RCC 7860 (cell line): Measurements from ENCODE around the gene ST6GALNAC6.
"Not testable (repeated sequence)": the region's sequence is repeated elsewhere in the genome, so short reads cannot be mapped to it uniquely, and the experiment has no call there.

Experiments
- DNase-seq: peaks from one replicate; pipeline ENCODE4 v3.0.0-alpha.2; 2015; ENCODE audit warnings: low spot score
- FAIRE-seq: peaks from 2 replicates; lab custom pipeline; 2012; peaks lifted over from hg19 to GRCh38; lab: Jason Lieb, UNC

The ST6GALNAC6 gene

DNA sequence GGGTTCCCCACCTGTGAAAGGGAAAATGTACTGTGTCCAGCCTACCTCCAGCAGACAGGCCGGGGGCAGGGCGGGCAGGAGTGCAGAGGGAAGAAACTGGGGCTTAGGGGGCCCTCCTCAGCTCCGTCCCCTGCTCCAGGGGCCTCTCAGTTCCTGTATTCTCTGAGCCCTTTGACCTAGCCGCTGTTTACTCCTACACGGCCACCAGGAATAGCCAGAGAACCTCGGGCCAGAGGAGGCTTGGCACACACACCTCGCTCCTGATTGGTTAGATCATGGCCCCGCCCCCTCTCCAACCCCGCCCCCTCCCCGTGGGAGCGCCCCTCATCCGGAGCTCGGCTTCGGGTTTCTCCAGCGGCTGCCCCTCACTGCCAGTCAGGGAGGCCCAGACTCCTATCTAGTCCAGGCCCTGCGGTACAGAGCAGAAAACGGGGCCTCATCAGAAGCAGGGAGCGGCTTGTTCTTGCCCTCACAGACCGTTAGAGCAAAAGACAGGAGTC, 2.2 kb downstream of the ST6GALNAC6 start:
- DNase-seq (no peak), FAIRE-seq (no peak)

DNA sequence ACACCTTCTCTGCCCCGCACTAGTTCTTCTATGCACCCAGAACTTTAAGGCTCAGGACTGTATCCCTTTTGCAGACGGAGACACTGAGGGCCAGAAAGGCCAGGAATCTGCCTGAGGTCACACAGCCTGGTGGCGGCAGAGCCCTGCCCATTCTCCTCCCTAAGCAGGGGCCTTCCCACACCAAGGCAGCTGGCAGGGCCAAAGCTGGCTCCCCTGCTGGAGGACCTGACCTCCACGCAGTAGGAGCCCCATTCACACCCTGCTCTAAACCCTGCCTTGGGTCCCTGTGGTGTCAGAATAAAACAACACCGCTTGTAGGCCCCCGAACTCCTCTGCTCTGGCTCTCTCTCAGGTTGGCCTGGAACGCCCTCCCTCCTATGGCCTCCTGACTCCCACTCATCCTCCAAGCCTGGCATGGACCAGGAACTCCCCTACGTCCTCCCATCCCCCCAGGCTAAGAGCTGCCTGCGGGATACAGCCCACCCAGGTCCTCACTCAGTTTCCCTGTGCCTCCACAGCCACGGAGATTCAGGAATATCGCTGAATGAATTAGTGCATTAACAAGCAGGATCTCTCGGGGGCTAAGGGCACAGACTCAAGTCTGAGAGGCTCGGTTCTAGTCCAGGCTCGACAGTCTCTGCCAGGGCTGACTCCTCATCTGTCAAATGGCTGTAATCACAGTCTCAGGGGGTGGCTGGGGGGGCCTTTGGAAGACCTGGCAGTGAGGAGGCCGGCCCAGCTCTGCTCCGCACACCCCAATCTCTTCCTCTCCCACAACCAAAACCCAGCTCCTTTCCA, 2.8 kb downstream of the ST6GALNAC6 start:
- DNase-seq, result no peak
- FAIRE-seq, result no peak

DNA sequence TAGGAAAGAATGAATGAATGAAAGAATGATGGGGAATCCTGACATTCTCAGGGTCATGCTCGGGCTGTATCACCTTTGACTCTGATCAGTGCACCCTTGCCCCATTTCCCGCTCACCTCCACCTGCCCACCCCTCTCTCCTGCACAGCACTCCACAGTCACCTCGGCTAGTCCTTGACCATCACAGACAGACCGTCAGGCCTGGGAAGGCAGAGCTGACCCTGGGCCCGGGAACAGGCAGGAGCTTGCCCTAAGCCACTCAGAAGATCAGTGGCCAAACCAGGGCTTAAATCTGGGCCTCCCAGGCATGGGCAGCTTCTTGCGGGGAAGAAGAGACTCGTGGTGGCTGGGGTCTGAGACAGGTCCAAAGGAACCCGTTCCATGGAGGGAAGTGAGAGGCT, 3.6 kb downstream of the ST6GALNAC6 start:
- no peak for FAIRE-seq

DNA sequence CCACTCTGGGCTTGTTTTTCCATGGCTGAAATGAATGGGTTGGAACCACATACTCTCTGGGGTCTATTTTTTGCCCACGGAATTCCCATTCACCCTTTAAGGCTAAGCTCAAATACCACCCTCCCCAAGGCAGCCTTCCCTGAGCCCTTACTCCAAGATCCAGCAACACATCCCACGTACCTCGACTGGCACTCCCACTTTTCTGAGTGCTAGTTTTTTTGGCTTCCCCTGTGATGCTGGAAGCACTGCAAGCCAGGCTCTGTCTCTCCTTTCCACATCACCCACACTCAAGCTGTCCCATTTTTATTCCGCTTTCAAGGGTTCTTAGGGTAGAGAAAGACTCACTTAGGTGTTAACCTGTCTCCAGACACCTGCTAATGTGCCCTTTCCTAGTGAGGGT, 6.0 kb downstream of the ST6GALNAC6 start:
- no peak for DNase-seq
- FAIRE-seq, result no peak

More for the DNA sequence above, 3.6 kb downstream of the ST6GALNAC6 start:
- DNase-seq, result no peak

DNA sequence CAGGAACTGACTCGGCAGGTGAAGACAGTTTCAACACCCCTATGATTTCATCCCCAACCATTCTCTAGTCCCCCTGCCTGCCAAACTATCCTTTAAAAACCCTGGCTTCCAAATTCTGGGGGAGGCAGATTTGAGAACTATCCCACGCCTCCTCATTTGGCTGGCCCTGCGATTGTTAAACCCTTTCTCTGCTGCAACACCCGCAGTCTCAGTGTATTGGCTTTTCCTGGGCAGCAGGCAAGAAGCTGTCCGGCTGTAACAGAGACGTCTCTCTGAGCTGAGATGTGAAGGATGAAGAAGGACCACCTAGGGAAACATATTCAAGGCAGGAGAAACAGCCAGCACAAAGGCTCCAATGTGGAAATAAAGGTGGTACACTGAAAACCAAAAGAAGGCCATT, 6.6 kb downstream of the ST6GALNAC6 start:
- no peak for DNase-seq
- no peak for FAIRE-seq

DNA sequence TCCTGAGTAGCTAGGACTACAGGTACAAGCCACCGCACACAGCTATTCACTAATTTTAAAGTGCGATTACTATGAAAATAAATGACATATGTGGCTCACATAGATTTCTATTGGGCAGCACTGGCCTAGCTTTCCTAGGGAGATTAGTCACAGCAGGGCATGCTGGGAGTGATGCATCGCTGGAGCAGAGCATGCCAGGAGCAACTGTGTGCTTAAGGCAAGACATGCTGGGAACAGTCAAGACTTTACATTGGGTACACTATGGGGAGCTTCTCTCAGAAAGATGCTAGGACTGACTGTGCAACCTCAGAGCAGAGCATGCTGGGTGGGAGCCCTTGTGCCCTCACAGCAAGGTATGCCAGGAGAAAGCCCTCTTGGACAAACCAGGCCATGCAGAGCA, 9.3 kb downstream of the ST6GALNAC6 start:
- DNase-seq (peak; percentile 11), FAIRE-seq (no peak)

DNA sequence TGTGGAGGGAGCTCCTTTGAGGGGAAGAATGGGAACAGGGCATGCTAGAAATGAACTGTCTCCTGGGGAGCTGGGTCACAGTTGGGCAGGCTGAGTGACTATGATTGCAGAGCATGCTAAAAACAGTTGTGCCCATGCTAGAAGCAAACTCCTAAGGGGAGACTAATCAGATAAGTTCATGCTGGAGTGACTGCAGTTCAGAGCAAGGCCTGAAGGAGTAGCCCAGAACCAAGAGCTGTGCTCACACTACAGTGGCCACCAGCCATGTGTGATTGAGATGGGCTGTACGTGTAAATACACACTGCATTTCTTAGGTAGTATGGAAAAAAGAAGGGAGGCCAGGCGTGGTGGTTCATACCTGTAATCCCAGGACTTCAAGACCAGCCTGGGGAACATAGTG, 11.6 kb downstream of the ST6GALNAC6 start:
- FAIRE-seq (no peak), DNase-seq (no peak)

DNA sequence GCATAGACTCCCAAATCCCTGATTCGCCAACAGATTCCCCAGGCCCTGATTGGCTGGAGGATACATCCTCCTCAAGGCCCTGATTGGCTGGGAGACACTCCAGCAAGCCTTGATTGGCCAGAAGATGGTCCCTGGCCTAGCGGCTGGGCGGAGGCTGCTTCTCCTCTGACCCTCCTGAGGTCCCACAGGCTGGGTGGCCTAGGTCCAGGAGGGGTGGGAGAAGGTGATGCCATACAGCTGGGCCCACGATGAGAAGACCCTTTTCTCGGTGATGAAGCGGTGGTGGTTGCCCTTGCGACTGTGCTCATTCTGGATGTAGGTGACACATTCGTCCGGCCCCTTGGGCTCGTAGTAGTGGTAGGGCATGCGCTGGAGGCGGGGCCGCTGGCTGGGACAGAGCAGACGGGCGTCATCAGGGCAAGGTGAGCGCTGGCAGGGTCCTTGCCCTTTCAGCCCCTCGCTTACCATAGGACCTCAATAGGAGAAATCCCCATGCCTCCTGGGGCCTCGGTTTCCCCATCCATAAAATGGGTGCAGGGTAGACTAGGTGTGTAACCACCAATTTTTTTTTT, 12.9 kb downstream of the ST6GALNAC6 start:
- DNase-seq (no peak), FAIRE-seq (no peak)

DNA sequence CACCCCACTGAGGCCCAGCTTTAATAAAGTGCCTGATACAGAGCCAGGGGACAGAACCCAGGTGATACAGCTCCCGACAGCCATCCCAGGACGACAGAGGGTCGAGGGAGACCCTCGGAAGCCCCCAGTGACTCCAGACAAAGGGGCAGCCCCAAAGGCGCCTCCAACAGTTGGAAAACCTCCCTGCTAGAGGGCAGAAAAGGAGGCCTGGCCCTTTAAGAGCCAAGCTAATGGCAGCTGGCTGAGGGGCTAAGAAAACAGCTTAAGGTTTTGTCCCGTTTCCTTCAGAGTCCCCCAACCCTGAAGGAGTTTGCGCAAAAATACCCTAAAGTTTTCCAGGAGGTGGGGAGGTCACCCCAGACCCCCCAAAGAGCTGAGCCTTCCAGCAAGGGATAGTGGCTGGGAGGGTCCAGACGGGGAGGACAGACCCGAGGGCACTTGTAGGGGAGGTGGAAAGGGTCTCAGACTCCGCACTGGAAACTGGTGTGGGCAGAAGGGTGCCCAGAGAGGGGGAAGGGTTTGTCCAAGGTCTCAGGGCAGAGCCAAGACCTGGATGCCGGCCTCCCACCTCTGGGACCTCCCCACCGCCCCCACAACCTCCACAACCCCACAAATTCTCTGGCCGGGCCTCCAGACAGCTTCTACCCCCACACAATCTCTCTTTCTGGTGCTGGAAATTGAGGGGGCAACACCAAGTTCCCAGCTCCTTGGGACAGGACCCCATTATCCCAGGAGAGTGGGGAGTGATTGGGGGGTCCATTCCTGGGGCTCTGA, 13.7 kb downstream of the ST6GALNAC6 start:
- no peak for FAIRE-seq
- no peak for DNase-seq

DNA sequence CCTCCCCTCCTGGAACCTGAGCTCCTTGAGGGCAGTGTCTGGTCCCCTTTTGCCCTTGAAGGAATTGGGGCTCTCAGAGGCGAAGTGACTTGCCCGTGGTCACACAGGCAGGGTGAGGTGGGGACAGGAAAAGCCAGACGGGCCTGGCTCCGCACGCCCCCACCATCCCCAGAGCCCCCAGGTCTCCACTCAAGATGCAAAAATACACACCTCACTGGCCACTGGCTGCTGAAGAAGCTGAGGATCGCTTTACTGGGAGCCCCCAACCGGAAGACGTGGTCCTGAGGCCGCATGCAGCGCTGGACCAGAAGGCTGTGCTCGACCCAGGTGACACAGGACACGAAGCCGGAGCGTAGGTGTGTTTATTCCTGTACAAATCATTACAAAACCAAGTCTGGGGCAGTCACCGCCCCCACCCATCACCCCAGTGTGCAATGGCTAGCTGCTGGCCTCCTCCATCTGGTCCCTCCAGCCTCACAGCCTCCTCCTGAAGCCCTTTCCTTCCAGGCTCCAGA, 14.4 kb downstream of the ST6GALNAC6 start:
- no peak for DNase-seq
- FAIRE-seq, result no peak

DNA sequence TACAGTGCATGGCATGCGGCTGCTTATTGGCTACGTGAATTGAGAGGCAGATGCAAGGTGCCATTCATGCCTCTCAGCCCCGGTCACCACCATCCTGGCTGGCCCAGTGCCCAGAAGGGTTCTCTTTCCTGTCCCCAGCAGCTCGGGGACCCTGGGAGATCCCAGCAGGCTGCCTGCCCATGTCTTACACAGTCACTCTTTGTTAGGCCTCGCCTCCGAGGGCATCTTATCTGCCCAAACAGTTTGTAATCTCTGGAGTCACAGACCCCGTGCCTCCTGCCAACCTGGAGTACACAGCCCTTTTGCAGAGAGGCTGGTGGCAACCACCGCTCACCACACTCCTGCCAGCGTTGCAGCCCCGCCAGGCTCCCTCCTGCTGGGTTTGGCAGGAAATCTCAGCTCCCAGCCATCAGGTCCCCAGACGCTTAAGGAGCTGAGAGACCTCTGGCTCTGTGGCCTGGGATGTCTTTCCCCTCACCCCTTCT, 14.9 kb downstream of the ST6GALNAC6 start:
- FAIRE-seq (no peak), DNase-seq (peak; percentile 13)

DNA sequence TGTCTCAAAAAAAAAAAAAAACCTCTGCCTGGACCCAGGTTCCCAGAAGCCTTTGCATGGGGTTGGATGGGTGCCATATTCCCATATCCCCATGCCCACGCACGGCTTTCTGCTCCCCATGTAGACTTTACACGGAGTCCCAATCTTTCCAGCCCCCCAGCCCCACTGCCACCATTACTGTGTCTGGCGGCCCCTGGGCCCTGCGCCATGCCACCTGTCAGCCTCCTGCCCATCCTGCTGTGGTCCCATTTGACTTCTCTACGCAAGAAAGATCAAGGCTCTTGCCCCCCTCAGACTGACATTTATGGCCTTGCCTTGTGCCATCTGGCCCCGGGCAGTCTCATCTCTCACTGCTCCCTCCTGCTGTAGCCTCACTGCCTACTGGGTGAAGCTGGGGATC, 15.4 kb downstream of the ST6GALNAC6 start:
- FAIRE-seq, result no peak
- no peak for DNase-seq

DNA sequence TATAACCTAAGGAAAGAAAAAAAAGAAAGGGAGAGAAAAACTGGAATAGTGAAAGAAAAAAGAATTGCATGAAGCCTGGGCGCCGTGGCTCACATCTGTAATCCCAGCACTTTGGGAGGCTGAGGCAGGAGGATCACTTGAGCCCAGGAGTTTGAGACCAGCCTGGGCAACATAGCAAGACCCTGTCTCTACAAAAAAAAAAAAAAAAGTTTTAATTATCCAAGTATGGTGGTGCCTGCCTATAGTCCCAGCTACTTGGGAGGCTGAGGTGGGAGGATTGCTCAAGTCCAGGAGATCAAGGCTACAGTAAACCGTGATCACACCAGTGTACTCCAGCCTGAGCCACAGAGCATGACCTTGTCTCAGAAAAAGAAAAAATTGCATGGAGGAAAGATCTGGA, 17.7 kb downstream of the ST6GALNAC6 start:
- FAIRE-seq, DNase-seq: not testable (repeated sequence)

DNA sequence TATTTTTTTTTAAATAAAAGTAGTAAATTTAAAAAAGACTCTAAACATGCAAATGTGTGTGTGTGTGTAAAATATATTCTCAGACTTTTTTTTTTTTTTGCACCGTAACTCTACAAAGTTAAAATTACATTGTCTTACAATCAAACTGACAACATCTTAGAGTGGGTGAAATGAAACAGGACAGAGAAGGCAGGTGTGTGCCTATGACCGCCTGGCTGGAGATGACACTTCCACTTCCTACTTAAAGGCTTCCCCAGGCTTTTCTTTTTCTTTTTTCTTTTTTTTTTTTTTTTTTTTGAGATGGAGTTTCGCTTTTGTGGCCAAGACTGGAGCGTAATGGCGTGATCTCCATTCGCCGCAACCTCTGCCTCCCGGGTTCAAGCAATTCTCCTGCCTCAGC, 19.3 kb downstream of the ST6GALNAC6 start:
- FAIRE-seq (no peak), DNase-seq (no peak)

DNA sequence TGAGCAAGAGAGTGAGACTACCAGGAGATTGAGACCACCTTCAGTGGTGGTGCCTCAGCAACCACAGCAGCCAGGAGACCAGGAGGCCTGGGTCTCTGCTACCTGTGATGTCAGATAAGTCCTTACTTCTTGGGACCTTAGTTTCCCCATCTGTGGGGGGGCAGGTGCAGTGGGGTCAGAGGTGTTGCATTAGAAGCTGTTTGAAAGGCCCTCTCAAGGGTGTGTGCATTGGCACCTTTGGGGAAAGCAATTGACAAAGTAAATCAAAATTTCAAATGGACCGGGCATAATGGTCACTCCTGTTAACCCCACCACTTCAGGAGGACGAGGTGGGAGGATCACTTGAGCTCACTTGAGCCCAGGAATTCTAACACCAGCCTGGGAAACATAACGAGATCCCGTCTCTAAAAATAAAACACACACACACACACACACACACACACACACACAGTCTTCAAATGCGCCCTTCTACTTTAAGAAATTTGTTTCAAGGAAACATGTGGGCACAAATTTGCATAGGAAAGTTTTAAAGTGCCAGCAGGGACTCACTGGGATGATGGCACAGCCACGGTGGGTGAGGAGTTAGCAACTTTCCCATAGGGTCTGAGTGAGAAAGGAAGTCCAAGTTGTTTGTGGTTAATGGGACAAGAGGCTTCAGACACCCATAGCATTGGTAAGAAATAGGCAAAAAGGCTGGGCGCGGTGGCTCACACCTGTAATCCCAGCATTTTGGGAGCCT, 20.6 kb downstream of the ST6GALNAC6 start:
- DNase-seq (no peak), FAIRE-seq (no peak)

DNA sequence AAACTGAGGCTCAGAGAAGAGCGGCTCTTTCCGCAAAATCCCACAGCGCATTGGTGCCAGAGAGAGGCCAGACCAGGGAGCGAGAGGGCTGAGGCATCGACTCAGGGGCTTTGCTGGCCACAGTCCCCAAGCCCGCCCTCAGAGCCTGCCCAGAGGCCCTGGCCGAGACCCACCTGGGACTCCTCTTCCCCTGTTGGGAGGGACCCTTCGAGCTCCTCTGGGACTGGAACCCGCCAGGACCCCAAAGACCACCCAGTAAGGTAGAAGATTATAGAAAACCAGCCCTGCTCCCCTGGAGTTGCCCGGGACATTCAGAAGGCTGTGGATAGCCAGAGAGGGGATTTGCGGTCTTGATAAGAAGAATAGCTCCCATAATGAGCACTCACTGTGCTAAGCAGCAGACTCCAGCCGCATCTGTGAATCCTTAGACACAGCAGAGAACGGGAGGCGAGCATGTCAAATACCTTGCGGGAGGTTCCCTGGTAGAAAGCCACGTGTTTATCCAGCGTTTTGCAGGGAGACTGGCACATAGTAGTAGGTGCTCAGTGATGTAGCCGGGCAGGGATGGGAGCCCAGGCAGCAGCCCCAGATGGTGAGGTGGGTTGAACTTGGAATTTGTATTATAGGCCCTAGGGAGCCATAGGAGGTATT, 21.3 kb downstream of the ST6GALNAC6 start:
- DNase-seq (no peak), FAIRE-seq (no peak)

DNA sequence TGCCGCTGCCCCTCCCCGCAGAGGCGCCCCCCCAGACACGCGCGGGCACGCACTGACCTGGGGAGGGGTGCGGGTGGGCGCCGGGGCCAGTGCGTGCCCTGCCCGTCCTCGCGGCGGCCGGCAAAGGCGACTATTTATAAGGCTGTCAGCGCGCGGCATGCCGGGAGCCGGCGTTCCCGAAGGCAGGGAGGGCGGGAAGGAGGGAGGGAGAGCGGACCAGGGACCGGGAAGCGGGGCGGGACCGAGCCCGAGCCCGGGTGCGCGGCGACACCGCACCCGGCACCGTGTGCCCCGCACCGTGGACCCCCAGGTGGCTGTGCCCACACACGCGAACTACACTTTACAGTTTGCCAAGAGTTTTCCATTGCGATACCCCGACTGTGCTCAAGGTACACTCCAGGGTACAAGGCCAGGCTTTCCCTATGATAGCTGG, 21.8 kb downstream of the ST6GALNAC6 start, which contains the start of gene AK1:
Gene AK1 (minus strand): TSS at position 110 of the 433 bp plus-strand sequence. CDS start 3,058 bp downstream, outside the sequence.
- no peak for FAIRE-seq

DNA sequence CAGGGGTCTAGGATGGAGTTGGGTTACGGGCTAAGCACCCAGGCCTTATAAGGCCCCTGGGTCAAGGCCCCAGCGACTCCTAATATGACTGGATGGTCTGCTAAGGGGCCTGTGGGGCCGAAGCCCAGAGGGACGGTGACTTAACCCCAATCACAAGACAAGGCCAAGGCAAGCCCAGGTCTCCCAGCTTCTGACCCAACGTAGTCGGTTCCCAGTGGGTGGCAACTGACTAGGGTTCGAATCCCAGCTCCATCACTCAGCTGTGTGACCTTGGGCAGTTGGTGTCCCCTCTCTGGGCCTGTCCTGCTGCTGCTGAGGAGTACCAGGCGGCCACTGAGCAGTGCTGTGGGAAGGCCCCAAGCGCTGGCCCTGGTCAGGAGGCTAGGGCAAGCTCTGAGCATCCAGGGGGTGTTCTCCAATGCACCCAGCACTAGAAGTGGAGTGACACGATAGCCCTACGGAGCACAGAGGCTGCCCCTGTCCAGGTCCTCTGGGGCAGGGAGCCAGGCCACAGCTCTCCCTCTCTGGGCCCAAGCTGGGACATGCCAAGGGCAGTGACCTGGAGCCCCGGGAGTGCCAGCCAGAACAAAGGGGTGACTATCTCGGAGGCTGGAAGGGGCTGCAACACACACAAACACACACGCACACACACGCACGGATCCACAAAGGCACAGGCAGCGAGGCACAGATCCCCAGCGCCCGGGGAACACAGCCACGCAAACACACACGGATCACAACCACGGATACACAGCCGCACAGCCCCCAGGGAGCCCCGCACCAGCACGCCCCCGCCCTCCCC, 22.4 kb downstream of the ST6GALNAC6 start:
- DNase-seq, result no peak
- FAIRE-seq, result no peak

More for the DNA sequence above, 21.8 kb downstream of the ST6GALNAC6 start, which contains the start of gene AK1:
- peak; percentile 17 for DNase-seq
